ENCODE data around the gene VTCN1.

- TF ChIP-seq CTCF (IDR thresholded peaks at IDR 0.05) (no peak), POLR2AphosphoS5 (IDR thresholded peaks at IDR 0.05) (no peak)
These were observed 1.6 kb downstream of the VTCN1 start for GRCh38 chr1:117209094-117209493.

All from prostate gland (tissue), 2 donors.